GM19023 (cell line): ENCODE results near the gene IGDCC3.

Experiments
- ATAC-seq: cut with Tn5 transposase; IDR thresholded peaks from one replicate; pipeline ENCODE4 v1.9.1; 2021; ENCODE audit warnings: mild to moderate bottlenecking, moderate library complexity; ENCODE audit not compliant: unreplicated experiment

IGDCC3 gene

GRCh38 chr15:65389226-65389625 lies 11.4 kb upstream of the IGDCC3 start:
- ATAC-seq = no peak

DNA sequence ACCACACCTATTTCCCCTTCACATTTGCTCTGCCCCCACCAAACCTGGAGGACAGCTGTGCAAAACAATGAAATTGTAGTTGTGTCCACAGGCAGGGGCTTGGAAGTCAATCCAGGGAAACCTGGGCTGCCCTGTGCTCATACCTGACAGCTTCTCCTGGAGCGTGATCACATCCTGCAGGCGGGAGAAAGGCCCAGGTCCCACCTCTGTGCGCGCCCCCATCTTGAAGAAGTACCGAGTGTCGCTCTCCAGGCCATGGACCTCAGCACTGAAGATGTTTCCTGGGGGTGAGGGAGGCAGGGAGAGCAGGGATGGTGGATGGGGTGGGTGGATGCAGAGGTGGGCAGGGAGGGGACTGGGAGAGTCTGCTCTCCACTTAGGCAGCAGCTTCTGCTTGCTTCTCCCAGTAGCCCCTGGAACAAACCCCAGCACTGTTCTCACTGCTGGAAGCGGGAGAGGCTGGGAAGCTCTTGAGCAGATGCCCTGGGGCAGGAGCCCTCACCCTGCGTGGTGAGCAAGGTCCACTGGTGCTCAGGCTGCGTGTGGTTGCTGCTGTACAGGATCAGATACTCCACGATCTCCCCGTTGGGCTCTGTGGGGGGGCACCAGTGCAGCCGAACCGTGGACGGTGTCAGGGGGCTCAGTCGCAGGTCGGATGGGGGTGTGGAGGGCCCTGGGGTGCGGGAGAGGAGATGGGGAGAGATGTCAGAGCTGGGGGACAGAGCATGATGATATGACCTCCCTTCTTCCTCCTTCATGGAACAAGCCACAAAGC lies 10.7 kb upstream of the IGDCC3 start:
- ATAC-seq = no peak

DNA sequence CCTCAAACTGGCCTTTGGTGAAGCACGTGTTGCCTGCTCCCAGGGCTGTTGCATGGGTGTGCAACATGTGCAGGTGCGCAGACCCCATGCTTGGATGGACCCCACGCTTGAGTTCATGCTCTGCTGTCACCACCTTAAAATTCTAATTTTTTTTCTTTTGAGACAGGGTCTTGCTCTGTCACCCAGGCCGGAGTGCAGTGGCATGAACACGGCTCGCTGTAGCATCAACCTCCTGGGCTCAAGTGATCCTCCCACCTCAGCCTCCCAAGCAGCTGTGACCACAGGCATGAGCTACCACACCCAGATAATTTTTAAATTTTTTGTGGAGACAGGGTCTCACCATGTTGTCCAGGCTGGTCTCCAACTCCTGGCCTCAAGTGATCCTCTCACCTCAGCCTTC lies 9.1 kb upstream of the IGDCC3 start:
- ATAC-seq = no peak

- no peak for ATAC-seq
Observed at GRCh38 chr15:65386376-65386775, 8.6 kb upstream of the IGDCC3 start.

GRCh38 chr15:65385870-65386258 lies 8.1 kb upstream of the IGDCC3 start:
- ATAC-seq = no peak

- peak; percentile 80 for ATAC-seq
Observed at GRCh38 chr15:65384895-65385869, 7.4 kb upstream of the IGDCC3 start.

DNA sequence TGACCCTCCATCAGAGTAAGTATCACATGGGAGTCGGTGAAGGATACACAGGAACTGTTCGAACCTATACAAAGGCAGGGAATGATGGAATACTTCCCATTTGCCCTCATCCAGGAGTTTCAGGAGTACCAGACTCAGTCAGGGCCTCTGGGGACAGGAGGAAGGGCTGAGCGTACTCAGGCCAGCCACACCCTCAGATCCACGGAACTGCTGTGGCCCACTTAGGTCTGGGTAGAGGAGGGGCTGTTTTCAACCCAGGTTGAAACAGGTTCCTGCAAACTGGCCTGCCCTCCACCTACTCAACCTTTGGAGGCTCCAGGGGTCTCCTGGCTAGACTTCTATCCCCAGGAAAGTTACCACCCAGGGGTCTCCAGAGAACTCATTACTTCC lies 6.7 kb upstream of the IGDCC3 start:
- no peak for ATAC-seq

- no peak for ATAC-seq
Observed at GRCh38 chr15:65383991-65384390, 6.2 kb upstream of the IGDCC3 start.

GRCh38 chr15:65383456-65383855 lies 5.7 kb upstream of the IGDCC3 start:
- ATAC-seq = no peak

GRCh38 chr15:65382921-65383320 lies 5.1 kb upstream of the IGDCC3 start:
- no peak for ATAC-seq

DNA sequence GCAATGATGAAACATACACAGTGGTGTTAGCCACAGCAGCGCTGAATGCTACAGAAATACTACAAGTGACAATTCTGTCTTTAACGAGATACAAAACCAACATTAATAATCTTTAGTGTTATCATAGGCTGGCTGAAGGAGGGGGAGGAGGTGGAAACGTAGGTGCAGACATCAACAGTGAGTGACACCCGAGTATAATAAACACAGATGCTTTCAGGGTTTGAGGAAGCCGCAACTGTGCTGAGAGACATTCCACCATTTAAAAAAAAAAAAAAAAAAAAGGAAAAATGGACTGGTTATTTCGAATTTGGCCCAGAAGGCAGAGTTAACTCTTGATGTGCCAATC lies 4.3 kb upstream of the IGDCC3 start:
- ATAC-seq = no peak

DNA sequence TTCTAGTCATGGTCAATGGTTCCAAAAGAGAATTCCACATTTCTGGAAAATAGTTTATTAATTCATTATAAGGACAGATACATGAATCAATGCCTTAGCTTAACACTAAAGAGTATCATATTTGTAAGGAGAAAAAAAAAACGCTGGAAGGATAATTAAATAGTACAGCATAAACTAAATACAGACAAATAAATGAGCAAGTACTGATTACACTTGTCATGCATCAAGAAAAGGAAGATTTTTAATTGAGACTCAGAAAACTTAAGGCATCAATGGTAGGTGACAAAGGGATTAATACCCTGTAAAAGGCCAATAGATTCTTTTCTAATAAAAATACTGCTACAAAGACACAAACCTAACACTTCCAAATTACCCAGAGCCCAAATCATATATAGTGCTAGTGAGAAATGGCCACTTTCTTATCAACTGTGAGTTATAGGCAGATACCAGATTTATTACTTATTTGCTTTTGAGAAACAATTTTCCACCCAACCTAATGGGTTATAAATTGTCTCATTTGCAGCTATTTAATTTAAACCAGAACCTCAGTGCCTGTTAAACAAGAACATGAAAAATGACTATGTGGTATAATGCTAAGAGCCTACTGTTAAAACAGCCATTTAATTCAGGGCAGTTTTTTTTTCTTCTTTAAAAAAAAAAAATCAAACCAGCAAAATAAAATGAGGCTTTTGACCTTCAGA lies 3.8 kb upstream of the IGDCC3 start:
- ATAC-seq = no peak

GRCh38 chr15:65379986-65380385 lies 2.2 kb upstream of the IGDCC3 start:
- ATAC-seq = no peak

DNA sequence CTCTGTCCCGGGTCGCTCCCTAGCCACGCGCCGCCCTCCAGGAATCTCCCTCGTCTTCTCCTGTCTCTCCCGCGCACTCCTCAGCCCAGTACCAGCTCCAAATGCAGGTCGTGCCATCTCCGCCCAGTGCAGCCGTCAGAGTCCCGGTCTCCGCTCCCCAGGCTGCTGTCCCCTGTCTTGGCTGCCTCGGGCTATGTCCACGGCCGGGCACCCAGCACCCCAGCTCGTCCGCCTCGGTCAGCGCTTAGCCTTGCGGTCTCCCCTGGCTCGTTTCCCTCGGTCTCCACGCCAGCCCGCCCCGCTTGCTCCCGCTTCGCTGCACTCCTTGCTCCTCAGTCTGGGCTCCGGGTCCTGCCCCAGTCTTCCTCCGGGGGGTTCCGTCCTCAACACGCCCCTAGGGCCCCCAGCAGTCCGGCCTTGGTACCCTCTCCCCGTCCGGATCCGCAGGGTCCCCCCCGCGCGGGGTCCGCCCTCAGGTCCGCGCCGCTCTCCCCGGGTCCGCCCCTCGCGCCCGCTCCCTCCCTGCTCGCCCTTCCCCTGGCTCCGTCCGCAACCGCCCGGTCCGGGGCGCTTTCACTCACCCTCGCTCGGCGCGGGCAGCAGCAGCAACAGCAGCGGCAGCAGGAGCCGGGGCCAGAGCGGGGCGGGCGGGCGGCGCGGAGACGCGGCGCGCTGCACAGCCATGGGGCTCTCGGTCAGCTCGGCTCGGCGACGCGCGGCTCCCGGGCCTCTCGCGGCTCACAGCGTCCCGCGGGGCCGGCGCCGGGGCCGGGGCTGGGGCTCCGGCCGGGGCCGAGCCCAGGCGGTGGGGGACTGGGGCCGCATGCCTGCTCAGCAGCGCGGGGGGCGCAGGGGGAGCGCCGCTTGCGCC lies 462 bp downstream of the IGDCC3 start:
- no peak for ATAC-seq

DNA sequence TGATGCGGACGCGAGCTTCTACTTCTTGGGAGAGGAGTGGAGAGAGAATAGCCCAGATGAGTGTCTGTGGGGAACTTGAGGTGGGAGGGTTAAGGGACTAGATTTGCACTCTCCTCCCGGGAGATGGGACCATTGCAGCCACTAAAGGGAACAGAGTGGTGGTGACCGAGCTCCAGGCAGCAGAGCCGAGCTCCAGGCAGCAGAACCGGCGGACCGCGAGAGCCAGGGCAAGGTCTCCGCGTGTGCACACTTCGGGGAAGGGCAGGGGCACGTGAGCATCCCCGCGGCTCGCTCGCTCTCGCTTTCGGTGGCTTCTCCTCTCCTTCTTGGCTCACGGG lies 1.1 kb downstream of the IGDCC3 start:
- ATAC-seq = no peak

DNA sequence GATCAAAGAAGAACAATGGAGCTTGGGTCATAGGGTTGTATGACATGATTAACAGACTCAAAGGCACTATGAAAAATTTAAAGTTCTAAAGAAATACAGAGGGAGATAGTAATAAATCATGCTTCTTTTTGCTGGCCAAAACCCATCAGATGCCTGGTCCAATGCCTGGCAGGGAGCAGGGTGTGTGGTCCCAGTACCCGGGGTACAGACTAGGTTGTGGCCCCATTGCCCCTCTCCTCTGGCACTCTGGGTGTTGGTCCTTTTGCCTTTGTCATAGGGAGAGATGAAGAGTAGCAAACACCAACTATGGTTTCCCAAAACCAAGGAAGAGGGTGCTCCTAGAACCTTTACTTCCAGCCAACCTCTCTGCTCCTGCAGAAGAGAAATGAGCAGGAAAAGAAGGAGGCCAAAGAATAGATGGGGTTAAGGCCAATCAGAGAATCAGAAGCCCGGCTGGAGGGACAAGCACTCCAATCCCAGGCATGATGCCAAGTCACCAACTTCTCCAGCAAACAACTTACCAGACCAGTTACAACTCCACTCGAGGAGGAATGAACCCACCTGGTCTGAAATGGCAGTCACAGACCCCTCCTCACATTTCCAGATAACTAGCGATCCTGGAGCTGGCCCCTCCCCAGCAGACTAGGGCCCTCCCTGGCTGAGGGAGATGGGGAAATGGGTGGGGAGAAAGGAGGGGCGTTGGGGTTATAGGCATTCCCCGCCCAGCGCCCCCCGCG lies 1.8 kb downstream of the IGDCC3 start:
- no peak for ATAC-seq

- ATAC-seq = no peak
Observed at GRCh38 chr15:65374821-65375401, 2.9 kb downstream of the IGDCC3 start.

- no peak for ATAC-seq
Observed at GRCh38 chr15:65374334-65374733, 3.5 kb downstream of the IGDCC3 start.

- no peak for ATAC-seq
Observed at GRCh38 chr15:65373163-65373651, 4.6 kb downstream of the IGDCC3 start.

- no peak for ATAC-seq
Observed at GRCh38 chr15:65372787-65373067, 5.1 kb downstream of the IGDCC3 start.
